ENCODE data around the gene RRBP1. TPM values are rescaled to one million over a fixed set of nuclear protein-coding genes. Genes with fewer than 3 reads are reported as not detected.
A peak's percentile ranks its signal among the peaks of the same experiment; 100 is the strongest.

The RRBP1 gene
- total and polyA plus RNA-seq, 2 donors (not counting 3 experiments of a cell fraction or from before 2014, with no cell fraction given): 50.3 to 236 TPM

GRCh38 chr20:17568972-17569521, 113.0 kb downstream of the RRBP1 start:
- Histone ChIP-seq H3K9me1 (replicated peaks; ENCODE audit: control insufficient read depth, extremely low read depth, insufficient read depth, low read length) (no peaks in the 10 kb centered on the region), H3K4me2 (ENCODE audit: insufficient read depth, low read length) (peak overlapping the region; percentile 79), H3K4me1 (ENCODE audit: control insufficient read depth, extremely low read depth, insufficient read depth, low read length) (peaks cover 23% of the 10 kb centered on the region), H4K20me1 (replicated peaks; ENCODE audit: control insufficient read depth, extremely low read depth, insufficient read depth, low read length) (no peaks in the 10 kb centered on the region), H3K27me3 (ENCODE audit: control insufficient read depth in 2 of 2, insufficient read depth in 2 of 2, low read length in 2 of 2) (no peaks in the 10 kb centered on the region), H3K9me3 (replicated peaks; ENCODE audit: control insufficient read depth, insufficient read depth, low read length) (no peaks in the 10 kb centered on the region), H2AFZ (ENCODE audit: low read depth, low read length) (peak overlapping the region; percentile 25), H3K36me3 (ENCODE audit: control insufficient read depth in 2 of 2, extremely low read depth in 1 of 2, insufficient read depth in 2 of 2, low read length in 2 of 2) (no peaks in the 10 kb centered on the region), H3K27ac (ENCODE audit: insufficient read depth, low read depth, low read length) (peak overlapping the region; percentile 91), H3K4me3 (replicated peaks in 1 of 3; ENCODE audit: insufficient read depth in 1 of 3, low read depth in 1 of 3, low read length in 3 of 3) (peak overlapping the region in 2 of 3 experiments; percentile 56 to 84), H3K9ac (replicated peaks; ENCODE audit: extremely low read depth, insufficient read depth, low read length) (peak overlapping the region; percentile 90), H3K79me2 (ENCODE audit: control insufficient read depth, insufficient read depth, low read length) (peaks cover 41% of the 10 kb centered on the region)
- ChIA-PET CTCF (interaction anchor here (1.6 to 2.1 kb wide), 4 partner anchors 9 to 80 kb away, joined by 6 to 13 read pairs (median 9); no protein-coding TSS in a partner anchor), POLR2A (interaction anchor here (1.7 to 2.0 kb wide), 2 partner anchors 10 to 11 kb away, joined by 5 to 22 read pairs; no protein-coding TSS in a partner anchor)
- FAIRE-seq: peak; percentile 93
- no TSS peak for BruUV-seq (replicated peaks)
- TF ChIP-seq MYC (IDR thresholded peaks at IDR 0.05; ENCODE audit: low read depth, low read length): no peak
- no peak for TF ChIP-seq CTCF (IDR thresholded peaks at IDR 0.05; ENCODE audit: extremely low read depth in 1 of 2, insufficient read depth in 1 of 2, low read depth in 1 of 2, low read length in 2 of 2)
- peak; percentile 77 for TF ChIP-seq POLR2A (IDR thresholded peaks at IDR 0.05; ENCODE audit: low read depth, low read length)
- TF ChIP-seq JUN (IDR thresholded peaks at IDR 0.05; ENCODE audit: borderline replicate concordance, insufficient read depth, insufficient read length, low read depth): peak; percentile 64
- no peak for TF ChIP-seq GATA2 (IDR thresholded peaks at IDR 0.05; ENCODE audit: insufficient read depth, insufficient read length, low read depth, low read length)
- peak; percentile 57 for TF ChIP-seq MAX (IDR thresholded peaks at IDR 0.05; ENCODE audit: insufficient read depth, insufficient read length)
- no peak for TF ChIP-seq EZH2 (IDR thresholded peaks at IDR 0.05; ENCODE audit: borderline replicate concordance, low read depth, low read length, severe bottlenecking)
- peak; percentile 84 for TF ChIP-seq POLR2AphosphoS5 (IDR thresholded peaks at IDR 0.05; ENCODE audit: insufficient read depth, low read depth, low read length)
- peak; percentile 68 for TF ChIP-seq FOS (IDR thresholded peaks at IDR 0.05; ENCODE audit: borderline replicate concordance, insufficient read depth, low read length)
- peak; percentile 99 for DNase-seq (ENCODE audit: low read depth, low spot score)
- dilution Hi-C loops (cut with MboI; ENCODE audit: extremely low pct_ligation_motif_present, low sequenced_read_pairs): no loop called here
- intact Hi-C loops (cut with micrococcal nuclease): loop anchor here (1.0 kb wide), 5 partner anchors 11 to 42 kb away; partner anchors contain the start of gene BFSP1
